ENCODE measurements around the gene WBP11. TPM values are rescaled to one million over a fixed set of nuclear protein-coding genes. Genes with fewer than 3 reads are reported as not detected.

WBP11 gene
- total and polyA plus RNA-seq, 2 of the 13 experiments (the other 11 are each of a cell fraction or from before 2014, with no cell fraction given) = 7.6 to 31.0 TPM

- no peak for TF ChIP-seq ZNF609 (CRISPR knock-in tag; IDR thresholded peaks at IDR 0.05; ENCODE audit: borderline replicate concordance)
- TF ChIP-seq TBX2 (CRISPR knock-in tag; IDR thresholded peaks at IDR 0.05; ENCODE audit: borderline replicate concordance) = no peak
- TF ChIP-seq, protein P1, sequence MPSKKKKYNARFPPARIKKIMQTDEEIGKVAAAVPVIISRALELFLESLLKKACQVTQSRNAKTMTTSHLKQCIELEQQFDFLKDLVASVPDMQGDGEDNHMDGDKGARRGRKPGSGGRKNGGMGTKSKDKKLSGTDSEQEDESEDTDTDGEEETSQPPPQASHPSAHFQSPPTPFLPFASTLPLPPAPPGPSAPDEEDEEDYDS (CRISPR knock-in tag; IDR thresholded peaks at IDR 0.05) = no peak
- TF ChIP-seq SMARCE1 (IDR thresholded peaks at IDR 0.05; ENCODE audit: borderline replicate concordance) = no peak
- no peak for TF ChIP-seq RFXANK (CRISPR knock-in tag; IDR thresholded peaks at IDR 0.05)
- no peak for TF ChIP-seq XBP1 (CRISPR knock-in tag; IDR thresholded peaks at IDR 0.05)
- TF ChIP-seq ARID2 (CRISPR knock-in tag; IDR thresholded peaks at IDR 0.05; ENCODE audit: borderline replicate concordance) = no peak
- TF ChIP-seq, protein P2, sequence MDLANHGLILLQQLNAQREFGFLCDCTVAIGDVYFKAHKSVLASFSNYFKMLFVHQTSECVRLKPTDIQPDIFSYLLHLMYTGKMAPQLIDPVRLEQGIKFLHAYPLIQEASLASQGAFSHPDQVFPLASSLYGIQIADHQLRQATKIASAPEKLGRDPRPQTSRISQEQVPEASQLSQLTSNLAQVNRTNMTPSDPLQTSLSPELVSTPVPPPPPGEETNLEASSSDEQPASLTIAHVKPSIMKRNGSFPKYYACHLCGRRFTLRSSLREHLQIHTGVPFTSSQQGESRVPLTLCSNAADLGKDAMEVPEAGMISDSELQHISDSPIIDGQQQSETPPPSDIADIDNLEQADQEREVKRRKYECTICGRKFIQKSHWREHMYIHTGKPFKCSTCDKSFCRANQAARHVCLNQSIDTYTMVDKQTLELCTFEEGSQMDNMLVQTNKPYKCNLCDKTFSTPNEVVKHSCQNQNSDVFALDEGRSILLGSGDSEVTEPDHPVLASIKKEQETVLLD (CRISPR knock-in tag; IDR thresholded peaks at IDR 0.05; ENCODE audit: low read depth) = no peak
- no peak for TF ChIP-seq FOXK2 (IDR thresholded peaks at IDR 0.05)
- no peak for TF ChIP-seq TBL1XR1 (IDR thresholded peaks at IDR 0.05; ENCODE audit: borderline replicate concordance, low read length, partially characterized antibody)
- no peak for TF ChIP-seq ZNF501 (CRISPR knock-in tag; IDR thresholded peaks at IDR 0.05)
- TF ChIP-seq, protein P3, sequence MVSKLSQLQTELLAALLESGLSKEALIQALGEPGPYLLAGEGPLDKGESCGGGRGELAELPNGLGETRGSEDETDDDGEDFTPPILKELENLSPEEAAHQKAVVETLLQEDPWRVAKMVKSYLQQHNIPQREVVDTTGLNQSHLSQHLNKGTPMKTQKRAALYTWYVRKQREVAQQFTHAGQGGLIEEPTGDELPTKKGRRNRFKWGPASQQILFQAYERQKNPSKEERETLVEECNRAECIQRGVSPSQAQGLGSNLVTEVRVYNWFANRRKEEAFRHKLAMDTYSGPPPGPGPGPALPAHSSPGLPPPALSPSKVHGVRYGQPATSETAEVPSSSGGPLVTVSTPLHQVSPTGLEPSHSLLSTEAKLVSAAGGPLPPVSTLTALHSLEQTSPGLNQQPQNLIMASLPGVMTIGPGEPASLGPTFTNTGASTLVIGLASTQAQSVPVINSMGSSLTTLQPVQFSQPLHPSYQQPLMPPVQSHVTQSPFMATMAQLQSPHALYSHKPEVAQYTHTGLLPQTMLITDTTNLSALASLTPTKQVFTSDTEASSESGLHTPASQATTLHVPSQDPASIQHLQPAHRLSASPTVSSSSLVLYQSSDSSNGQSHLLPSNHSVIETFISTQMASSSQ (IDR thresholded peaks at IDR 0.05; ENCODE audit: low read depth) = no peak
- TF ChIP-seq, protein P3 (CRISPR knock-in tag; IDR thresholded peaks at IDR 0.05; ENCODE audit: borderline replicate concordance) = no peak
- no peak for TF ChIP-seq ZNF816 (CRISPR knock-in tag; IDR thresholded peaks at IDR 0.05; ENCODE audit: borderline replicate concordance)
- no peak for TF ChIP-seq NONO (IDR thresholded peaks at IDR 0.05)
- TF ChIP-seq NONO (CRISPR knock-in tag; conservative IDR thresholded peaks at IDR 0.05) = 0 out of 2 replicates have a peak, but pooled peaks have one; percentile 21
- TF ChIP-seq CHD2 (IDR thresholded peaks at IDR 0.05; ENCODE audit: low read depth, low read length) = no peak
- TF ChIP-seq NFIC (IDR thresholded peaks at IDR 0.05; ENCODE audit: low read length) = no peak
- TF ChIP-seq, protein P4, sequence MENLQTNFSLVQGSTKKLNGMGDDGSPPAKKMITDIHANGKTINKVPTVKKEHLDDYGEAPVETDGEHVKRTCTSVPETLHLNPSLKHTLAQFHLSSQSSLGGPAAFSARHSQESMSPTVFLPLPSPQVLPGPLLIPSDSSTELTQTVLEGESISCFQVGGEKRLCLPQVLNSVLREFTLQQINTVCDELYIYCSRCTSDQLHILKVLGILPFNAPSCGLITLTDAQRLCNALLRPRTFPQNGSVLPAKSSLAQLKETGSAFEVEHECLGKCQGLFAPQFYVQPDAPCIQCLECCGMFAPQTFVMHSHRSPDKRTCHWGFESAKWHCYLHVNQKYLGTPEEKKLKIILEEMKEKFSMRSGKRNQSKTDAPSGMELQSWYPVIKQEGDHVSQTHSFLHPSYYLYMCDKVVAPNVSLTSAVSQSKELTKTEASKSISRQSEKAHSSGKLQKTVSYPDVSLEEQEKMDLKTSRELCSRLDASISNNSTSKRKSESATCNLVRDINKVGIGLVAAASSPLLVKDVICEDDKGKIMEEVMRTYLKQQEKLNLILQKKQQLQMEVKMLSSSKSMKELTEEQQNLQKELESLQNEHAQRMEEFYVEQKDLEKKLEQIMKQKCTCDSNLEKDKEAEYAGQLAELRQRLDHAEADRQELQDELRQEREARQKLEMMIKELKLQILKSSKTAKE (CRISPR knock-in tag; IDR thresholded peaks at IDR 0.05; ENCODE audit: borderline replicate concordance) = no peak
These were observed 37.3 kb upstream of the WBP11 start (continued) for GRCh38 chr12:14840616-14841015.
